HG03280 (cell line): ENCODE measurements around the gene KCNK5.
A peak's percentile ranks its signal among the peaks of the same experiment; 100 is the strongest.

ENCODE experiments used
- ATAC-seq: cut with Tn5 transposase; IDR thresholded peaks from one replicate; pipeline ENCODE4 v1.9.1; 2021; ENCODE audit warnings: mild to moderate bottlenecking, moderate library complexity; ENCODE audit not compliant: unreplicated experiment

Gene KCNK5

DNA sequence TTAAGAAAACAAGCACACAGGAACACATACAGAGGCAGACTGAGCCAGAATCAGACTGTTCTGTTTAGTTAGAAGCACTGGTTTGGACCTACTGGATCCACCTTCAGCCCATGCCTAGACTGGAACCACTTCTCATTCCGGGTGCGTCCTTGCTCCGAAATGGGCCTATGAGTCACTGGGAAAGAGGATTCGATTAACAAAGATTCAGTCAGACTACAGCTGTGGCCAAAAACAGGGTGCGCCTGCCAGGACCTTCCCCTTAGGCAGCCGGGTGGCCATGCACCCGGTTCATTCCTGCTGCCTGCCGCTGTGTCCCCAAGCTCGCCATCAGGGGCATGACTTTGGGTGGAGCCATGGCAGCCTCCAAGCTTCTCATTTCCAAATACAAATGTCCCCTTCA lies 14.5 kb upstream of the KCNK5 start:
- ATAC-seq = no peak

GRCh38 chr6:39240155-39240757 lies 11.0 kb upstream of the KCNK5 start:
- no peak for ATAC-seq

DNA sequence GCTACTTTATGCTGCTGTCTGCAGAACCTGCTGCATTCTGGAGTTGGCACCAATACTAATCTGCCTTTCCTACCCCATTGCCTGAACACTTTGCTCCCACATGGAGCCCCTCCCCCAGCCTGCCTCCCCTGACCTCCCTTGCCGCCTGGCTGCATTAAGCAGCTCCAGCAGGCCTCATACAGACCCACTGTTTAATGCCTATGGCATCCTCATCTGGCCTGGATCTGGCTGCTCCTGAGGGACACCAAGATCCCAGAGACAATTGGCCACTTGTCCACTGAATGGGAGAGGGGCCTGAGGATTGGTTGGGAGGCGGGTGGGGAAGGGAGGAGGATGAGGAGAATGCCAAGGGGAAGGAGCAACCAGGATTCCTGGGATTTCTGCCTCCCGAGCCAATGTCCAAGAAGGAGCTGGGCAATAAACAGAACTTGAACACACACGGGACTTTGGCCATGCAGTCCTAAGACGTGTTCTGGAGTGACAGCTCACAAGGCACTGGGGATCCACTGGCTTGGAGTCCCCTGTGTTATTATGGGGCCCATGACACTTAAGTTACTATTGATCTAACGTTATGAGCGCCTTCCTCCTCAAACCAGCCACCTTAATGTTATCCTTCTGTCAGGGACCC lies 10.4 kb upstream of the KCNK5 start:
- no peak for ATAC-seq

GRCh38 chr6:39236742-39237141 lies 7.5 kb upstream of the KCNK5 start:
- ATAC-seq = no peak

DNA sequence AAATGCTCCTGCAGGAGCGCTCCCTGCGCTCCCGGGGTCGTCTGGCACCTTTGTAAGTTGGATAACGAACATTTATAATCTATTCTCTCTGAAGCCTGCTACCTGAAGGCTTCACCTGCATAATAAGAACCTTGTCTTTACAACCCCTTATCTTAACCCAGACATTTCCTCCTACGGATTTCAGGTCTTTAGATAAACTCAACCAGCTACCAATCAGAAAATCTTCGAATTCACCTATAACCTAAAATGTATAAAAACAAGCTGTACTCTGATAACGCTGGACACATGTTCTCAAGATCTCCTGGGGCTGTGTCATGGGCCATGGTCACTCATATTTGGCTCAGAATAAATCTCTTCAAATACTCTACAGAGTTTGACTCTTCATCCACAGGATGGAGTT lies 4.1 kb upstream of the KCNK5 start:
- no peak for ATAC-seq

DNA sequence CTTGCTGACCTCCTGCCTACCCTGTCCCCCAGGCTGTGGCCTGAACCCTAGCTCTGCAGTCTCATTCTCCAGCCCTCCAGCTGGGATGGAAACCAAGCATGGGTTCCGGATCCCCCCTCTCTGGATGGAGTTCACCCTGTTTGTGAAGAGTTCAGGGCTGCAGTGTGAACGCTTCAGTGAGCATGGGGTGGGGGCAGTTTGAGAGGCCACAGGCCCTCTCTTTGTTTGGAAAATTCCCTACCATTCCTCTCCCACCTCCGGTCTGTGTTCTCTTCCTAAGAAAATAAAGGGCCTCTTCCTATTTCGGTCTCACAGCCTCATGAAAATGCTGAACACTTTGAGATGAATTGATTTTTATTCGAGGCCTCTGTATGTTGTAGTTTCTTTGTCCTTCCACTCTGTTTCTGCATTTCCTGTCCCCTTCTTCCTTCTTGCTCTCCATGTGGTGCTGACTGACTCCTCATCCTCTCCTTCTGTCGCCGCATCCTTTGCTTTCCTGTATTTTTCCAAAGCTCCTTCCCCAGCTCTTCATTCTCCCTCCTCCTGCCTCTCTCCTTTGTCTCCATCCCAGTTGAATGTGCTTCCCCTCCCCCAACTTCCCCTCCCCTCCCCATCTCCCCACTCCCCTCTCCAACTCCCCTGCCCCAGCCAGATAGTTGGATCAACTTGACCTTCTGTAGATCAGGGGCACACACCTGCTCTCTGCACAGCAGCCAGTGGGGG lies 2.4 kb upstream of the KCNK5 start:
- ATAC-seq = no peak

DNA sequence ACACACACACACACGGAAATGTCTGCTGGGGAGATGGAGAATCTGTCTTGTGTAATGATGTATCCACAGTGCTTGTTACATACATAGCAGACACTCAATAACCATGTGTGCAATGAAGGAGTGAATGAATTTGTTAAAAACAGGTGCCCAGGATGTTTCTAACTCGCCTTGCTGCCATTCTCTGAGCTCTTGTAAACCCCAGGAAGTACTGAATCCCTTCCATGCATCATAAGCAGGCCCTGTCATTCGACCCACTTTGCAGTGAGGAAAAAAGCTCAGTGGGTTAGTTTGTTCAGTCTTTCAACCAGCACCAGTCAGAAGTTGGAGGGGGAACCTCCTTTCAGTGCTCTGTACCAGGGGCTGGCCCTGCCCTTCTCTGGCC lies 1.4 kb upstream of the KCNK5 start:
- no peak for ATAC-seq

DNA sequence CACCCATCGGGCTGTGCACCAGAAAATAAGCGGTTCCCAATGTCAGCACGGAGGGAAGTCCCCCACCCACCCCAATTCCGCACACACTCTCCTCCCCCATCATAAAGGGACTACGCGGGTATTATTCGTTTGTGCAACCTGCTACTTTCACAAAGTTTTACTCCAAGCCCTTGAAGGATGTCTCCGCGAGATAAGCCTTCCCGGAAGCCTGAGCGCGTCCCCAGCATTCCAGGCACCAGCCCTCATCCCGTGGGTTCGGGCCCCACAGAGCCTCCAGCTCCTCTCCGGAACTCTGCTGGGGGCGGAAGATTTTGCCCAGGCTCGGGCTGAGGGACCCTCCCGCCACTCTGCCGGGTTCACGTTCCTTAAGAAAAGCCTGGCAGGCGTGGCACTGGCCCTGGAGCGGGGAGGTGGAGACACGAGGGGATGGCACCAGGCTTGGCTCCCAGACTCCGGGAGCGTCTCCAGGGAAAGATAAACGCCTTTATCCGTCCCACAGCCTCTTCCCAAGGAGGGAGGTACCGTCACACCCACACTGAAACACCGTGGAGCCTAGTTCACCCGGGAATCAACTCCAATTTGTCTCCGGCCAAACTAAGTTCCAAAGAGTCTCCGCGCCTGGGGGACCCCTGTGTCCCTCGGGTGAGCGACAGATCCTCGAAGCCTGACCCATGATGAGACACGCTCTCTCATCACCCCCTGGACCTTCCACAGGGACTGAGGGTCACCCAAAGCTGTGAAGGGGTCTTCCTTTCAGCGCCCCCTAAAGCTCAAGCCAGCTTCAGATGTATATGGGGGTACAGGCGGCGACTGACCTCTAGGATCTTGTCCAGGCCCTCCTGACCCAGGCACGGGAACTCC lies 934 bp downstream of the KCNK5 start:
- ATAC-seq = no peak

DNA sequence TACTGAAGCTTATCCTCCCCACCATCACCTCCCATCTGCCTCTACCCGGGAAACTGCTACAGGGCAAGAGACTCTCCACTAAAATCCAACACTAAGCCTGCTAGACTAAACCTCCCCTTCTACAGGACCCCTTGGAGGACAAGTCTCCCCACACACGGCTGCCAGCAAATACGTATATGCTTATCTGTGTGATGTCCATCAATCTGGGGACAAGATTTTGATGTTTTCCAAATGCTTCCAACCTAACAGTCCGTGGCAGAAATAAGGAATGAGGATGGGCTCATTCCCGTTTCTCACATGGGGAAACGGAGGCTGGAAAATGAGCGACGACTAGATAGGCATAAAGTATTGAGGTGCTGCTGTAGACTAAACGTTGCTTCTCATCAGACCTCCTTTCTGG lies 1.8 kb downstream of the KCNK5 start:
- no peak for ATAC-seq

GRCh38 chr6:39226639-39227329 lies 2.5 kb downstream of the KCNK5 start:
- no peak for ATAC-seq

DNA sequence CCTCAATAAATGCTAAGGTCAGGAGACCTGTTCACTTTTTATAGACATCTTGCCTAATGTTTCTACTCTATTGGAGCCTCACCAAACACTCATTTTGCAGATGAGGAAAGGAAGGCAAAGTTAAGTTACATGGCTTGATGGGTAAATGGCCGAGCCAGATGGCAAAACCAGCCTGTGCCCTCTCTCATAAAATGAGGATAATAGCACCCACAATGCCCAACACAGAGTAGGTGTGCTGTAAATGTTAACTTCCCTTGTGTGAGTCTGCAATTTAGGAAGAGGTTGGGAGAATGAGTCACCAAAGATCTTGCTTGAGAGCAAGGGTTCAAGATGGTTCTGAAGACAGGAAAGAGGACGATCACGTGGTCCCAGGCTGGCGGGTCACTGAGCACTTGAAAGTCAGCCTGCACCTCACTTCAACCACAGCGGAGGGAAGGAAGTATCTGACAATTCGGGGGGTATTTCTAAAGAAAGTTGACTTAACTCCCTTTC lies 3.3 kb downstream of the KCNK5 start:
- no peak for ATAC-seq

DNA sequence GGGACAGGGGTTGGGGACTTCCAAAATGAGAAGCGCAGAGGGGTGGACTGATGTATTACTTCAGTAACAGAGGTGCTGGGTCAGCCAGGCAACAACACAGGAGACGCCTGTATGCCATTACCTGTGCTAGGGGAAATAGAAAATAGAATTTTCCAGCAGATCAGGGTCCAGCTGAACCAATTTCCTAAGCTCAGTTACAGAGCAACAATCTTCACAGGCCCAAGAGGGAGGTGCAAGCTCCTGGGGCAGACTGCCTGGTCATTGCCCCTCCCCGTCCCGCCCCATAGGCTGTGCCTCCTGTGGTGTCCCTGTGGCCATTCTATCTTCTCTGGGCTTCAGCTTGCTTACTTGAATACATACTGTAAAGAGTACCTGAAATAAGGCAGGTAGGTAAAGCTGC lies 3.7 kb downstream of the KCNK5 start:
- no peak for ATAC-seq

GRCh38 chr6:39224523-39225182 lies 4.6 kb downstream of the KCNK5 start:
- ATAC-seq = no peak

DNA sequence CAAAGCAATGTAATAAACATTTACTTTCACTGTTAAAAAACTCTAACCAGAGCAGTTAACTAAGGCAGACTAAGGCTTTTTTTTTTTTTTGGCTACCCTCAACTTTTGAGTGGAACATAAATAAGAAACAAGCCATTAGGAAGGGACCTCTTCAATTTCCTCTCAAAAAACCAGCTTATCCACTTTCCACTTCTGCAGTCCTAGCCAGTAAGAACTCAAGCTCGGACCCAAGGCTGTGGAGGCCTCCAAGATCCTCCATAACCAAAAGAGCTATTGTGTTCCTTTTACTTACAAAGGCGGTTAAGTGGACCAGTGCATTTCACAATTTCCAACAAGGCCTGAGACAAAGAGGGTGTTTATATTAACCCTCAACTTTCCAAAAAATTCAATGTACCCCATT lies 5.3 kb downstream of the KCNK5 start:
- ATAC-seq = no peak

- ATAC-seq = no peak
These were observed 5.7 kb downstream of the KCNK5 start for GRCh38 chr6:39223555-39223954.

- ATAC-seq = no peak
These were observed 6.2 kb downstream of the KCNK5 start for GRCh38 chr6:39223061-39223460.

DNA sequence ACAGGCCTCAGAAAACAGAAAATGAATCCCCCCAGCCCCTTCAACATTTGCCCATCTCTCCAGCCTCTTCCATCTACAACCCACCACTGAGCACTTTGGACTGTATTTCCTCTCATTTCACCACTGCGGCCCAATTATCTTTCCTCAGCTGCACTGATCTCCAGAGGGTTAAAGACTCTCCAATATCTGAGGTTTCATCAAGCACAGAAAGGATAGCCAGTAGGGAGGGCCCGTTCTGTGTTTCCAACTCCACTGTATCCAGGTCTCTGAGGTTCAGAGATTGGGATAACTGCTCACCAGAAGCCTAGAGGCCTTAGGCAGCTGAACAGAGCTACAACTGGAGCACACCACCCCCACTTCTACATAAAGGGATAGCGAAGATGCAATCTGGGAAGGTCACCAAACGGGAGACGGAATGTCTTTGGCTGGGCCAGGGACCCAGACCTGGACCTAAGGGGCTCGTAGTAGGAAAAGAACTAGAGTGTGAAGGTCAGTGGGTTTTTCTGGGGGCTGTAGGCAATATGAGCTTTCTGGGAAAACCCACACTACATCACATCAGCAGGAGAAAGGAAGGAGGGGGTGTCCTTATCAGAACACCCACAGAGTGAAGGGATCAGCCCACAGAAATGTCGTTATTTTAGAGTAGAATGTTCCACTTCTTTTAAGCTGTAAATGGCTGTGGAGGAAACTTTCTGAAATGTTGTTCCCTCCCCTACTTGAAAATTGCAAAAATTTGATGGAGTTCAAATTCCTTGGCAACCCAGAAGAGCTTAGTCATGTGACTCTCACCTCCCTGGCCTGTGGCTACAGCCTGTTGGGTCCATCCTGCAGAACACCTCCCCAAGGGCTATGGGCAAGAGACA lies 7.3 kb downstream of the KCNK5 start:
- no peak for ATAC-seq

DNA sequence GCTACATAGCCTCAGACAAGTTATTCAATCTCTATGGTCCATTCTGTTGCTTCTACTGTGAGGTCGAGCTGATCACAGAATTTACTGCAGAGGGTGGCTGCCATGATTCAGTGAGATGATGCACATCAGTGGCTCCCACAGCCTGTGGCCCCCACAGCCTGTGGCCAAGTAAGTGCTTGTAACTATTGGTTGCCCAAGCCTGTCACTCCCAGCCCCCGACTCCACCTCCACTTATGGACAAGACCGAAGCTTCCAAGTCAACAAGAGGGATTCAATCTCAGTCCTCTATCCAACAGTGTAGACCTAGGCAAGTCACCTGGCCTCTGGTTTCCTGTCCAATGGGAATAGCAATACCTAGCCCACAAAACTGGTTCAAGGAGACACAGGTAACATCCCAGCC lies 8.2 kb downstream of the KCNK5 start:
- no peak for ATAC-seq

DNA sequence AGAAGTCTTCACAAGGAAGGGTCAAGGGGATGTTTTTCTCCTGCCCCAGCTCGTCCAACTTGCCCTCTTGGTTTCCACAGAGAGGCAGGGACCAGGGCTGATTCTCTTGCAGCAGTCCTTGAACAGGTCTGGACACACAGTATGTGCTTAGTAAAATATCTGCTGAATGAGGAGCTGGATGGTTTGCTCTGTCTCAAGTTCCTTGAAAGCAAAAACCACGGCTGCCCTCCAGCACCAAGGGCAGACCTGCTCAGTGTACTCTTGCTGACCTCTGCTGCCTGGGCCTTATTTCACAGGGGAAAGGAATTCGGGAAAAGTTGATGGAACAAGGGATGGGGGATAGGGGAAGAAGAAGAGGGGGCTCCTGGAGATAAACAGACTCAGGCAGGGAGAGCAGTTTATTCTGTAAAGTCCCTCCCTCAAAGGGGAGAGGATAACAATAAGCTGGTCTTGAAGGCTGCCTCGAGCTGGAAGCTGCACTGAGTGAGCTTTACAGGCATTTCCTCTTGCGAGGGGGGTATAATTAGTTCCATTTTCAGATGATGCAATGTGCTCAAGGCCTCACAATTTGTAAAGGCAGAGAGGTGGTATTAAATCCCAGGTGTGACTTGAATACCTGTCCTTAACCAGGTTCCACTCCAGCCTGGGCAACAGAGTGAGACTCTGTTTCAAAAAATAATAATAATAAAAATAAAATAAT lies 10.3 kb downstream of the KCNK5 start:
- ATAC-seq = peak; percentile 45
